8988T (cell line): ENCODE results near the gene SUGCT.
"Not testable (repeated sequence)": the region's sequence is repeated elsewhere in the genome, so short reads cannot be mapped to it uniquely, and the experiment has no call there.

Experiments used
- DNase-seq: peaks from one replicate; pipeline ENCODE4 v3.0.0; 2011

The SUGCT gene

GRCh38 chr7:40341836-40342235, 207.0 kb downstream of the SUGCT start:
- DNase-seq = no peak

DNA sequence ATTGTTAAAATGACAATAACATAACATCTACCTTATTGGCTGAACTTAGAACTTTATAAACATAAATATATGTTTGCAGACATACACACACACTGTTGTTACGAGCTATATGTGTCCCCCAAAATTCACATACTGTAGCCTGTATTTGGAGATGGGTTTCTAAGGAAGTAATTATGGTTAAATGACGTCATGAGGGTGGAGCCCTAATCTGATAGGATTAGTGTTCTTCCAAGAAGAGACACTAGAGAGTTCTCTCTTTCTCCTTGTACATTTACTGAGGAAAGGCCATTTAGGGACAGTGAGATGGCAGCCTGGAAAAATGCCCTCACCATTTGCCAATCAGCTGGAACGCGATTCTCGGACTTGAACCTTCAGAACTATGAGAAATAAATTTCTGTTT, 211.7 kb downstream of the SUGCT start:
- no peak for DNase-seq

DNA sequence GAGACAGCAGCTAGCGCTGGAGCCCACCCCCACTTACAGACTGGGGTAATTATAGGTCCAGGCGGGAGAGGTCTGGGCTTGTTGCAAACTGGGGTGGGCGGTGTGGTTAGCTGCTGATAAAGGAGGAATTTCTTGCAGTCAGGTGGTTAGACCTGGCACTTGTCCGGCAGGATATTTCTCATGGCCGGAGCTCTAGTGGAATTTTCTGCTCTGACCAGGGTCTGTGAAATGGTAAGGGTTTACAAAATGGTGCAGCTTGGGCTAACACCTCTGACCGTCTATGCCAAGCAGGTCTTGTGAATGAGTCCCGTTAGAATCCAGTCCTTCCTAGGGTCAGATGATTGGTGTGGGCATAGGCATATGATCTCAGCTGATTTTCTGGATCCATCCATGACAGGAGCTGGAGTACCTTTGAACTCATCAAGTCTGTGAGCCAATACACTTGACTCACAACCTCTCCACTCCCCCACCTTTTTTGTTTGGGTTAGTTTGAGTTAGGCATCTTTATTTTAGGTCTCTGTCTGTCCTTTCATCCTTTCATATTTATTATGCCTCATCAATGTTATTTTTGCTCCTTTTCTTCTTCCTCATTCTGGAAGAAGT, 213.4 kb downstream of the SUGCT start:
- no peak for DNase-seq

DNA sequence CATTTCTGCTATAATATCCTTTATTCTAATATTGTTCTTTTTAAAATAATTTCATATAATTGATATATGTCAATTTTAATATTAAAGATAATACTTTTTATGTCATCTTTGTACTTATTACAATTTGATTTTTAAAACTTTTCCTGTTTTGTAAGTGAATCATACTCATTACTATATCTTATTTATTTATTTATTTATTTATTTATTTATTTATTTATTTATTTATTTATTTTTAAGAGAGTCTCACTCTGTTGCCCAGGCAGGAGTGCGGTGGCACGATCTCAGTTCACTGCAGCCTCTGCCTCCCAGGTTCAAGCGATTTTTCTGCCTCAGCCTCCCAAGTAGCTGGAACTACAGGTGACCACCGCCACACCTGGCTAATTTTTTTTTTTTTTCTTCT, 215.3 kb downstream of the SUGCT start:
- DNase-seq = no peak

DNA sequence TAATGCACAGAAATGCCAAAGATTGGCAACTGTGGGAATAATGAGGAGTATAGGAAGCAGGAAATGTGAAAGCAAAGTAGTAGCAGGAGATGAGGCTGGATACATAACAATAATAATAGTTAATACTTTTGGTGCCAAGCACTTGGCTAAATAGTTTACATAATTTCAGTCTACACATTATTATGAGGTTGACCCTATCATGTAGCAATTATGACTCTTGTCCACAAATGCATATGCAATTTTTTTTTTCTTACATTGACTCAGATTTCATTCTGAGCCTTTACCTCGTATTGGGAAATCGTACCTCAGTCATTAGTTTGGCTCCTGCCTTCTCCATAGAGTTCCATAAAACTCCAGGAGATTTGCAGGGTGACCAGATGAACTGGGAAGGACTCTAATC, 219.9 kb downstream of the SUGCT start:
- no peak for DNase-seq

GRCh38 chr7:40356312-40356711, 221.5 kb downstream of the SUGCT start:
- no peak for DNase-seq

GRCh38 chr7:40356871-40357709, 222.3 kb downstream of the SUGCT start:
- no peak for DNase-seq

GRCh38 chr7:40369641-40370277, 235.0 kb downstream of the SUGCT start:
- no peak for DNase-seq

- no peak for DNase-seq
Observed at GRCh38 chr7:40371806-40372440, 237.1 kb downstream of the SUGCT start.

GRCh38 chr7:40374575-40374974, 239.8 kb downstream of the SUGCT start:
- DNase-seq = no peak

DNA sequence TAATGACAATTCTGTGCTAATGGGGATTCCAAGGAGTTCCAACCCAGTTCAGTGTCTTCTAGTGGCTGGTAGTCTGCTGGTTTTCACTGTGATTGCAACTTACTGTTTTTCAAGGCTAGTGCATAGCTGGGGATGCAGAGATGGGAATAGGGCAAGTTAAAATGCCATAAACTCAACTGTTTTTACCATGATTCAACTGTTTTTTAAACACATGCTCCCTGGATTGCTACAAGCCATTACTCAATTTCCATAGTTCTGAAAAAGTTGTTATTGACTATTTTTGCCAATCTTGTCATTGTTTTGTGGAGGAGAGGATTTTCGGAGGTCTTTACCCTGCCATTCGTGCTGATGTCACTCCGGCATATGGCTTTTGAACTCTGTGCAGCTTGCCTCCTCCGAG, 245.3 kb downstream of the SUGCT start:
- no peak for DNase-seq

GRCh38 chr7:40382145-40382544, 247.3 kb downstream of the SUGCT start:
- no peak for DNase-seq

- DNase-seq = no peak
Observed at GRCh38 chr7:40393660-40394059, 258.9 kb downstream of the SUGCT start.

- no peak for DNase-seq
Observed at GRCh38 chr7:40394400-40394799, 259.6 kb downstream of the SUGCT start.

- no peak for DNase-seq
Observed at GRCh38 chr7:40400525-40400924, 265.7 kb downstream of the SUGCT start.

DNA sequence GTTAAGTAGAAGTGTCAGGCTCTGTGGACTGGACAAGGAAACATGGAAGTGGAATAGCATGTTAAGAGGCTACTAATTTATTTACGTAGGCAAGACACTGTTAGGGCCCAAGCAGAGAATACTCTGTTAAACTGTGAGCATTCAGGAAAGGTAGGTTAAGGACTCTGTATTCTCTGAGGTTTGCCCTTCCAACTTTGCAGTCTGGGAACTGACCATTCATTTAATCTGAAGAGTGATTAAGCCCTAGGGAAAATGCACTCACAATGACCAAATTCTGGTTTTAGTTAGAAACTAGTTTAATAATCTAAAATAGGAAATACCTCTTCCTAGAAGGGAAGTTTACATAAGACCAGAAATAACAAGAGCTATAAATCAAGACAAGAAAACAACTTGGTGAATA, 266.6 kb downstream of the SUGCT start:
- DNase-seq = no peak

DNA sequence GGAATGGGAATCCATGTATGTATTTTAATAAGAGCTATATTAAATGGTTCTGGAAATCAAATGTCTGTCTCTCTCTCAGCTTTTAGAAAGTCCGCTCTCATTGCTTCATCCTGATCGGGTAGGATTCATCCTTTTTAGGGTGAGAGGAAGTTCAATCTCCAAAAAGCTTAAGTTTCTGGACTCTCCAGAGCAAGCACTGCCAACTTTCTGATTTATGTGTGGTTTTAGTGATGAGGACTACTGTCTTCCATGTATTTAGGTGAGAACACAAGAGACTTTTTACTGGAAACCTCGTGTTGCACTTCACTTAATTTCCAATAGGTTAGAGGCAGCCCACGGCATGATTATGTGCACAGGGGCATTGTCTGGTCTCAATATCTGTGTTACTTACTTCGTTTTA, 267.9 kb downstream of the SUGCT start:
- DNase-seq = no peak

DNA sequence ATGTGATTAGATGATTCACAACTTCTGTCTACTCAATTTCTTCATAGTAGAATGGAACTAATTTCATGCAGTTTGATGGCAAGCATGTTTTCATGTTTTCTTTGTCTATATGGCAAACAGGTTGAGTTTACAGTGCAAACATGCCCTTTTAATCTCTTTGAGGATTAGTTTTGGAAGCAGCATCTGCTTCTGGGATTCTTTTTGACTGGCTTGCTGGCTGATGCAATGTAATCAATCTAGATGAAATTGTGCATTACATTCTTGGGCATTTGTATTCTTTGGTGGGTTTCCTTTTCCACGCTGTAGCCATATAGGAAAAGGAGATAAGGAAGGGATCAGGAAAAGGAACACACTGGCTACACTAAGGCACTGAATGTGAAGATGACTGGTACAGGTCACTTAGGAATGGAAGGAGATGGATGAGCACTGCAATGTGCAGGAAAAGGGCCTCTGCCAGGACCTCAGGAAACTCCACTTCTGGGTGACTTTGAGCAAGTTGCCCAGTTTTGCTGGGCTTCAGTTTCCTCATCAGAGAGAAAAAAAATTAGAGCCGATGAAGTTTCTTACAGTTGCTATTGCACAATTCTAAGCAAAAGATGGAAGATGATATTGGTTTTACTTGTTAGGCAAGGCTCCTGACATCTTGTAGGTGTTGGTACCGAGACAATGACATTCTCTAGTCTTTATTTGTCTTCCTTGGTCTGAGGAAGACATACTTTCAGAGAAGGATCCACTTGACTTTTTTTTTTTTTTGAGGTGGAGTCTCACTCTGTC, 269.1 kb downstream of the SUGCT start:
- no peak for DNase-seq

DNA sequence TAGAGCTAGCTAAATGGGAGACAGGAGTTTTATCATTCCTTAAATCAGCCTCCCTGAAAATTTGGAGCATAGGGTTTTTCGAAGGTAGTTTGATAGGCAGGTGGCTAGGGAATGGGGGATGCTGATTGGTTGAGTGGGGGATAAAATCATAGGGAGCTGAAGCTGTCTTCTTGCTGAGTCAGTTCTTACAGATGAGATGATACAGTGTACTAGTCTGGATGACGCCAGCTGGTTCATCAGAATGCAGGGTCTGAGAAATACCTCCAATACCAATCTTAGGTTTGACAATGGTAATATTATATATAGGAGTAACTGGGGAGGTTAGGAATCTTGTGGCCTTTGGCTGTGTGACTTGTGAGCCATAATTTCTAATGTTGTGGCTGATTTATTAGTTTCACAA, 271.2 kb downstream of the SUGCT start:
- DNase-seq = no peak

- no peak for DNase-seq
Observed at GRCh38 chr7:40412323-40412722, 277.5 kb downstream of the SUGCT start.

DNA sequence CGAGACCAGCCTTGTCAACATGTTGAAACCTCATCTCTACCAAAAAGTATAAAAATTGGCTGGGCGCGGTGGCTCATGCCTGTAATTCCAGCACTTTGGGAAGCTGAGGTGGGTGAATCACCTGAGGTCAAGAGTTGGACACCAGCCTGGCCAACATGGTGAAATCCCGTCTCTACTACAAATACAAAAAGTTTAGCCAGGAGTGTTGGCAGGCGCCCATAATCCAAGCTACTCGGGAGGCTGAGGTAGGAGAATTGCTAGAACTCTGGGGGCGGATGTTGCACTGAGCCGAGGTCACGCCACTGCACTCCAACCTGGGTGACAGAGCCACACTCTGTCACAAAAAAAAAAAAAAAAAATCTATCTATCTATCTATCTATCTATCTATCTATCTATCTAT, 279.9 kb downstream of the SUGCT start:
- not testable (repeated sequence) for DNase-seq

GRCh38 chr7:40418448-40418847, 283.6 kb downstream of the SUGCT start:
- DNase-seq = no peak

DNA sequence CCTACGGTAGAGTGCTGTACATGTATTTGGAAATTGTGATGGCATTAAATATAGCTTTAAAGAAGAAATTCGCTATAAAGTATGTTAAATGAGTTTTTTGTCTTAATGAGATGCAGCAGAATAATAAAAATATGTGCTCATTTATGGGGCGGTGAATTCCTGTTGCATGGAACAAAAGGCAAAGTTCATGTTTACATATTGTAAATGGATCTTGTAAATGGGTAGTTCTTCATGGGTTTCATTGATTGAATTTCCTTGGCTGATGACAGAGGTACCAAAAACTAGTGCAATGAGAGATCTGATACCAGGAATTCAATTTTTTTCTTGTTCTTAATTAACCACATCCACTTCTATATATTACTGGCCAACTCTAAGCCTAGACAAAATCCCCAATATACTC, 284.2 kb downstream of the SUGCT start:
- DNase-seq = no peak
